OCI-LY3 (cell line): ENCODE measurements around the gene OGT.
A peak's percentile ranks its signal among the peaks of the same experiment; 100 is the strongest.

Source experiments
- H2AFZ ChIP-seq: fragments of 200-600, 300-600 bp; shearing (Covaris generic); 2 replicates; pipeline ENCODE4 v1.6.0; 2014; ENCODE audit warnings: antibody characterized with exemption, low read depth, low read length
- H3K27ac ChIP-seq: fragments of 200-600, 300-600 bp; sonication (generic); 2 replicates; pipeline ENCODE4 v1.5.1; 2014; ENCODE audit warnings: mild to moderate bottlenecking, low read length, moderate library complexity, mixed read lengths
- H3K27me3 ChIP-seq: fragments of 200-600, 300-600 bp; sonication (generic); 2 replicates; pipeline ENCODE4 v1.6.1; 2014; ENCODE audit warnings: low read depth, low read length, mixed read lengths
- H3K36me3 ChIP-seq: fragments of 200-600, 300-600 bp; sonication (generic); replicated peaks from 2 replicates; pipeline ENCODE3; 2014; ENCODE audit warnings: low read depth, low read length, mixed read lengths
- H3K4me1 ChIP-seq: fragments of 300-600, 200-600 bp; sonication (generic); 2 replicates; pipeline ENCODE4 v1.6.1; 2014; ENCODE audit warnings: low read length, mixed read lengths
- H3K4me2 ChIP-seq: fragments of 200-600, 300-600 bp; sonication (generic); 2 replicates; pipeline ENCODE4 v1.6.1; 2014; ENCODE audit warnings: low read length, mixed read lengths
- H3K4me3 ChIP-seq: fragments of 300-600, 200-600 bp; sonication (generic); 2 replicates; pipeline ENCODE4 v1.5.1; 2014; ENCODE audit warnings: antibody characterized with exemption, mild to moderate bottlenecking, low read length, moderate library complexity
- H3K79me2 ChIP-seq: fragments of 300-600, 200-600 bp; shearing (Covaris generic); 2 replicates; pipeline ENCODE4 v1.6.1; 2014; ENCODE audit warnings: mild to moderate bottlenecking, low read length, mixed read lengths
- H3K9ac ChIP-seq: fragments of 300-600, 200-600 bp; shearing (Covaris generic); 2 replicates; pipeline ENCODE4 v1.6.0; 2014; ENCODE audit warnings: mild to moderate bottlenecking, low read length, moderate library complexity
- H3K9me3 ChIP-seq: fragments of 200-600, 300-600 bp; shearing (Covaris generic); 2 replicates; pipeline ENCODE4 v1.6.1; 2014; ENCODE audit warnings: low read length, mixed read lengths; ENCODE audit not compliant: insufficient read depth
- H4K20me1 ChIP-seq: fragments of 200-600, 300-600 bp; sonication (generic); 2 replicates; pipeline ENCODE4 v1.6.1; 2016; ENCODE audit warnings: low read length, mixed read lengths; ENCODE audit not compliant: insufficient read depth
- CTCF ChIP-seq: fragments of 200-600, 300-600 bp; sonication (generic); IDR thresholded peaks from 2 replicates; pipeline ENCODE4 v1.5.1; 2014; ENCODE audit warnings: antibody characterized with exemption, low read length, low read depth
- EZH2phosphoT487 ChIP-seq: fragments of 200-600 bp; shearing (Covaris generic); IDR thresholded peaks from 2 replicates; pipeline ENCODE4 v1.6.1; 2018; ENCODE audit warnings: antibody characterized with exemption, mixed run types, low read depth

Gene OGT

DNA sequence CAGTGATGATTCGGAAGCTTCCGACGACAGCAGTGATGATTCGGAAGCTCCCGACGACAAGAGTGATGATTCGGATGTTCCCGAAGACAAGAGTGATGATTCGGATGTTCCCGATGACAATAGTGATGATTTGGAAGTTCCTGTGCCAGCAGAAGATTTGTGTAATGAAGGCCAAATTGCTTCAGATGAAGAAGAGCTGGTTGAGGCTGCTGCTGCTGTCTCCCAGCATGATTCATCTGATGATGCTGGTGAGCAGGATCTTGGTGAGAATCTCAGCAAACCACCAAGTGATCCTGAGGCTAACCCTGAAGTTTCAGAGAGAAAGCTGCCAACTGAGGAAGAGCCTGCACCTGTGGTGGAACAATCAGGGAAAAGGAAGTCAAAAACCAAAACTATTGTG lies 71.2 kb downstream of the OGT start:
- no peaks in the 10 kb centered on the region for H3K27me3 ChIP-seq
- no peak overlapping the region for H2AFZ ChIP-seq

GRCh38 chrX:71604796-71605568 lies 72.1 kb downstream of the OGT start:
- no peaks in the 10 kb centered on the region for H3K27me3 ChIP-seq
- no peak overlapping the region for H2AFZ ChIP-seq
- H3K9me3 ChIP-seq = no peaks in the 10 kb centered on the region
- H3K36me3 ChIP-seq = peaks cover 36% of the 10 kb centered on the region
- no peak overlapping the region for H3K27ac ChIP-seq
- TF ChIP-seq EZH2phosphoT487 (no peak), CTCF (no peak)
- H3K4me1 ChIP-seq = peaks cover 30% of the 10 kb centered on the region
- H3K79me2 ChIP-seq = no peaks in the 10 kb centered on the region
- H3K4me3 ChIP-seq = no peak overlapping the region
- no peak overlapping the region for H3K9ac ChIP-seq
- H4K20me1 ChIP-seq = no peaks in the 10 kb centered on the region
- no peak overlapping the region for H3K4me2 ChIP-seq

More for the DNA sequence above, 71.2 kb downstream of the OGT start:
- H3K4me1 ChIP-seq = peaks cover 25% of the 10 kb centered on the region
- H3K4me3 ChIP-seq = no peak overlapping the region
- TF ChIP-seq EZH2phosphoT487 (no peak), CTCF (no peak)
- H3K4me2 ChIP-seq = no peak overlapping the region
- H3K36me3 ChIP-seq = peaks cover 31% of the 10 kb centered on the region
- H4K20me1 ChIP-seq = no peaks in the 10 kb centered on the region
- H3K27ac ChIP-seq = no peak overlapping the region
- no peaks in the 10 kb centered on the region for H3K79me2 ChIP-seq
- H3K9me3 ChIP-seq = no peaks in the 10 kb centered on the region
- no peak overlapping the region for H3K9ac ChIP-seq

DNA sequence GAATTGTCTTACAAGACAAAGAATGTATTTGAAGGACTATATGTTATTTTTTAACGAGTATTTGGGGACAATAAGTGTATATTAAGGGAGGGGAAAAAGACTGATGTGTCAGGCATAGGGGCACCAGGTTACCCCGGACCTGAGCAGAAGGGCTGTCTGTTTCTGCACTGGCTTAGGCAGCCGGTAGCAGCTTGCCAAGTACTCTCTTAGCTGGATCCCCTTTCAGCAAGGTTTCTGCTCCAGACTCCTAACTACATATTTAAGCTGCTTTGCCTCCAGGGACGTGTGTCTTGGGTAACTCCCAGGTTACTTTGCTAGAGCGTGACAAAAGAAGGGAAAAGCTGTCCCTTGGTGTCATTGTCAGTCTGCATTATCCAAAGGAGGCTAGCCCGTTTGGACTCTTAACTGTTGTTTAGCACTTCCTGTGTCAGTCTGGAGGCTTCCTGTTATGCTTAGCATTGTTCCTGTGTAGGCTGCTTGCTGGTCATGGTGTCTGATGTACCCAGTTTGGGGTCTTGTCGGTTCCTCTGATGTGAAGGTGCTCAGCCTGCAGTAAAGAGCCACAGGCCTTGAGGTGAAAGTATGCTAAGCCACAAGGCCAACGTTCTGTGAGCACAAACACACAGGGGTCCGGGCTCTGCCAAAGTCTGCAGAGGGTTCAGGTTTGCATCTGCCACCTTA lies 73.8 kb downstream of the OGT start:
- no peak overlapping the region for H3K4me2 ChIP-seq
- H3K4me1 ChIP-seq = peaks cover 30% of the 10 kb centered on the region
- peak overlapping the region; percentile 25; the same call in 1 of the 2 replicates for H3K27ac ChIP-seq
- no peaks in the 10 kb centered on the region for H4K20me1 ChIP-seq
- H2AFZ ChIP-seq = no peak overlapping the region
- no peaks in the 10 kb centered on the region for H3K79me2 ChIP-seq
- H3K36me3 ChIP-seq = peaks cover 48% of the 10 kb centered on the region
- TF ChIP-seq EZH2phosphoT487 (no peak), CTCF (no peak)
- H3K9me3 ChIP-seq = no peaks in the 10 kb centered on the region
- no peak overlapping the region for H3K4me3 ChIP-seq
- H3K27me3 ChIP-seq = no peaks in the 10 kb centered on the region
- no peak overlapping the region for H3K9ac ChIP-seq

GRCh38 chrX:71607488-71607887 lies 74.6 kb downstream of the OGT start:
- Histone ChIP-seq H3K4me1 (peaks cover 30% of the 10 kb centered on the region), H3K9me3 (no peaks in the 10 kb centered on the region), H3K4me3 (no peak overlapping the region), H3K36me3 (peaks cover 49% of the 10 kb centered on the region), H4K20me1 (no peaks in the 10 kb centered on the region), H3K79me2 (no peaks in the 10 kb centered on the region), H3K9ac (no peak overlapping the region), H3K4me2 (no peak overlapping the region), H3K27me3 (no peaks in the 10 kb centered on the region), H2AFZ (no peak overlapping the region), H3K27ac (no peak overlapping the region)
- TF ChIP-seq CTCF (no peak), EZH2phosphoT487 (no peak)
